D721Med (cell line): ENCODE data around the gene RPF1.
"Not testable (repeated sequence)": the region's sequence is repeated elsewhere in the genome, so short reads cannot be mapped to it uniquely, and the experiment has no call there.

Source experiments
- DNase-seq: peaks from one replicate; pipeline ENCODE4 v3.0.0; 2011; ENCODE audit warnings: low spot score; ENCODE audit not compliant: insufficient read length
- FAIRE-seq: peaks from 2 replicates; lab custom pipeline; 2011; peaks lifted over from hg19 to GRCh38; lab: Jason Lieb, UNC
- TF ChIP-seq, protein P1 (sequence below): IDR thresholded peaks from 2 replicates; pipeline ENCODE4 v1.5.1; 2012; ENCODE audit warnings: mild to moderate bottlenecking, control low read depth; ENCODE audit not compliant: insufficient read depth; ENCODE audit errors: missing control alignments

Gene RPF1

DNA sequence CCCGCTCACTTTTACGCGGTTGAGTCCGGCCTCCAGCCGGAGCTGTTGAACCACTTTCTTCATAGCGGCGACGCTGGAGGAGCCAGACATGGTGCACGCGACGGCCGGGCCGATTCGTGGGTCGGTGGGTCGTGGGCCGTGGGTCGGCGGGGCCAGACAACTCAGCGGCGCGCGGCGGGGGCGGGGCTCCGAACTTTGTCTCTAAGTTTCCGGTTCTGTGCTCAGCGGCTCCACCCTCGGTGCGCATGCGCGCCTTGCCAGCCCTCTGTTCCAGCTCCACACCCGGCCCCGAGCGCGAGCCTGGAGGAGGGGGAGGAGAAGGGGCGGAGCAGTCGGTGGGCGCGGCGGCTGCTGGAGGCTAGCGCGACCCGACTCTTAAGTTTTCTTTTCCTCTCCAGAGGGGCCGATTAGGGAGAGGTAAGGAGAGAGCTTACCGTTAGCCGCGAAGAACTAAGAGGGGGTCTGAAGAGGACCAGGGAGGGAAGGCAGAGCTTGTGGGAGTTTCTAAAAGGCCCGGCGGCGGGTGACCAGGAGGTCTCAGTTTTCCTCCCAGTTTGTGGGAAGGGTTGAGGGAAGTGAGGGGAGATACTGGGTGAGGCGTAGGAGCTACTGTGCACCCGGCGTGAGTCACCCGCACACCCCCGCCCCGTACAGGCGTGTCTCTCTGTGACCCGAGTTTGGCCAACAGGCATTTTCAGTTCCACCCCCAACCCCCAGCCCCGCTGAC lies 27.1 kb downstream of the RPF1 start, which contains the start of the genes GNG5 and SPATA1:
GNG5 (minus strand) TSS at position 580 of the 727 bp plus-strand sequence; CDS start at position 90, 490 bp downstream.
SPATA1 (plus strand) TSS at position 385 of the 727 bp plus-strand sequence. CDS start 9,974 bp downstream, outside the sequence.
- TF ChIP-seq, protein P1, sequence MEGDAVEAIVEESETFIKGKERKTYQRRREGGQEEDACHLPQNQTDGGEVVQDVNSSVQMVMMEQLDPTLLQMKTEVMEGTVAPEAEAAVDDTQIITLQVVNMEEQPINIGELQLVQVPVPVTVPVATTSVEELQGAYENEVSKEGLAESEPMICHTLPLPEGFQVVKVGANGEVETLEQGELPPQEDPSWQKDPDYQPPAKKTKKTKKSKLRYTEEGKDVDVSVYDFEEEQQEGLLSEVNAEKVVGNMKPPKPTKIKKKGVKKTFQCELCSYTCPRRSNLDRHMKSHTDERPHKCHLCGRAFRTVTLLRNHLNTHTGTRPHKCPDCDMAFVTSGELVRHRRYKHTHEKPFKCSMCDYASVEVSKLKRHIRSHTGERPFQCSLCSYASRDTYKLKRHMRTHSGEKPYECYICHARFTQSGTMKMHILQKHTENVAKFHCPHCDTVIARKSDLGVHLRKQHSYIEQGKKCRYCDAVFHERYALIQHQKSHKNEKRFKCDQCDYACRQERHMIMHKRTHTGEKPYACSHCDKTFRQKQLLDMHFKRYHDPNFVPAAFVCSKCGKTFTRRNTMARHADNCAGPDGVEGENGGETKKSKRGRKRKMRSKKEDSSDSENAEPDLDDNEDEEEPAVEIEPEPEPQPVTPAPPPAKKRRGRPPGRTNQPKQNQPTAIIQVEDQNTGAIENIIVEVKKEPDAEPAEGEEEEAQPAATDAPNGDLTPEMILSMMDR = no peak
- FAIRE-seq (no peak), DNase-seq (peak; percentile 75)

DNA sequence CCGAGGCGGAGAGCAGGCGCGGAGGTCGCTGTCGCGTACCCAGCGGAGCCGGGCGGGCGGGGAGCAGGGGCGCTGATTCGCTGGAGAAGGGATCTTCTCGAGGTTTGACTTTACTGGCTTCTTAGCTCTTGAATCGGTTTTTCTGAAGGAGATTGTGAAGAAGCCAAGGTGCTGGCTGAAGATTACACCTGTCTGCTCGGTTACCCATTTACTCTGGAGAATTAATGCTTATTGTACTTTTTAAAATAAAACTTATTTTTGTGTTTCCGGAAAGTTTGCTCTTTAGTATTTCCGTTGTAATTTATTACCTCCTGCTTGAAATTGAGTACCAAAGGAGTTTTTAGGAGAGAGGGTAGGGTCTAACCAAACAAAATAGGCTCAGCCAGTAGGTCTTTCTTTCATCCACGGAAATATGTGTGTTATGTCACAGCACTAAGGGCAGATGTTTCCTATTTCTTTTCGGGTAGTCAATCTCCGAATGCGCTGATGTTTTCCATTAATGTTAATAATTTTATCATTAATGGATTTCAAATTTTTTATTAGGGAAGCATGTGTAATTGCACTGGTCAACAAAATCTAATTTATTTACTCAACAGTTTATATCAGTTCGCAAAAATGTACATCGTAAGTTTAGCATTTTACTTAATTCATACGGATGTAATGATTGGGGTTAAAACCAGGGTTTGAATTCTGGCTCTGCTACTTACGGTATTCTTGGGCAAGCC lies 27.8 kb downstream of the RPF1 start:
- DNase-seq = no peak
- FAIRE-seq = no peak
- TF ChIP-seq, protein P1 = no peak

DNA sequence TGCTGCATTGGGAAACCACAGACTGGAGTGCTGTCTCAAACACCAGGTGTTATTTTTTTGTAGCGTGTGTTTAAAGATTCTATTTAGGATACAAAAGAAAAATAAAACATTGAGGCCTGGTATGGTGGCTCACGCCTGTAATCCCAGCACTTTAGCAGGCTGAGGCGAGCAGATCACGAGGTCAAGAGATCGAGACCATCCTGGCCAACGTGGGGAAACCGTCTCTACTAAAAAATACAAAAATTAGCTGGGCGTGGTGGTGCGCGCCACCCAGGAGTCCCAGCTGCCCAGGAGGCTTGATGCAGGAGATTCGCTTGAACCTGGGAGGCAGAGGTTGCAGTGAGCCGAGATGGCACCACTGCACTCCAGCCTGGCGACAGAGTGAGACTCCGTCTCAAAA lies 28.8 kb downstream of the RPF1 start:
- not testable (repeated sequence) for DNase-seq, FAIRE-seq

DNA sequence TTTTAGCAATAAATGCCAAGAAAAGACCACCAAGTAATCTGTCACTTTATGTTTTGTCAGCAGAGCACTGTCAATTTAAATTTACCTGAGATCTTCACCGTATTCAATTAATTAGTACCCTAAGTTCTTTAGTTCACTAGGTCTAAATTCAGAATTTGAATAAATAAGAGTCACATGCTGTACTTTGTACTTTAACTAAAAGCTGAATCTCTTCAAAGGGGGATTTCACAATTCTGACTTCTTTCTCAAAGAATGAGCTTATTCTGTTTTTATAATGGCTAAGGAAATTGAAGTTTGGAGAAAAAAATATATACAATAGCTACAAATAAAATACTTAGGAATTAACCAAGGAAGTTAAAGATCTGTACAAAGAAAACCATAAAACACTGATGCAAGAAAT lies 29.4 kb downstream of the RPF1 start:
- TF ChIP-seq, protein P1 = no peak
- FAIRE-seq (no peak), DNase-seq (no peak)

DNA sequence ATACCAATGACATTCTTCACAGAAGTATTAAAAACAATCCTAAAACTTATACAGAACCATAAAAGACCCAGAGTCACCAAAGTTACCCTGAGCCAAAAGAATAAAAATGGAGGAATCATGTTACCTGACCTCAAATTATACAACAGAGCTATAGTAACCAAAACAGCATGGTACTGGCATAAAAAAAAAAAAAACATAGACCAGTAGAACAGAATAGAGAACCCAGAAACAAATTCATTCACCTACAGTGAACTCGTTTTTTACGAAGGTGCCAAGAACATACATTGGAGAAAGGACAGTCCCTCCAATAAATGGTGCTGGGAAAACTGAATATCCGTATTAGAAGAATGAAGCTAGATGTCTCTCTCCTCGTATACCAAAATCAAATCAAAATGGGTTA lies 30.0 kb downstream of the RPF1 start:
- no peak for FAIRE-seq
- no peak for DNase-seq
- TF ChIP-seq, protein P1 = no peak

DNA sequence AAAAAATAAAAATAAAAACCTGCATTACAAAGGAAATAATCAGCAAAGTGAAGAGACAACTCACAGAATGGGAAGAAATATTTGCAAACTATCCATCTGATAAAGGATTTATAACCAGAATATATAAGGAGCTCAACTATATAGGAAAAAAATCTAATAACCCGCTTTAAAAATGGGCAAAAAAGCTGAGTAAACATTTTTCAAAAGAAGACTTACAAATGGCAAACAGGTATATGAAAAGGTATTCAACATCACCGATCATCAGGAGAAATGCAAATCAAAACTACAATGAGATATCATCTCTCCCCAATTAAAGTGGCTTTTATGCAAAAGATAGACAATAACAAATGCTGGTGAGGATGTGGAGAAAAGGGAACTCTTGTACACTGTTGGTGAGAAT lies 31.1 kb downstream of the RPF1 start:
- DNase-seq (no peak), FAIRE-seq (no peak)
- TF ChIP-seq, protein P1 = no peak

DNA sequence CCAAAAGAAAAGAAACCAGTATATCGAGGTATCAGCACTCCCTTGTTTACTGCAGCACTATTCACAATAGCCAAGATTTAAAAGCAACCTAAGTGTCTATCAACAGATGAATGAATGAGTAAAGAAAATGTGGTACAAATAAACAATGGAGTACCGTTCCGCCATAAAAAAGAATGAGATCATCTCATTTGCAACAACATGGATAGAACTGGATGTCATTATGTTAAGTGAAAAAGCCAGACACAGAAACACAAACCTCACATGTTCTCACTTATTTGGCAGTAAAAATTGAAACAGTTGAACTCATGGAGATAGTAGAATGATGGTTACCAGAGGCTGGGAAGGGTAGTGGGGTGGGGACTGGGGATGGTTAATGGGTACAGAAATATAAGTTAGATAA lies 31.6 kb downstream of the RPF1 start:
- TF ChIP-seq, protein P1 = no peak
- DNase-seq = no peak
- no peak for FAIRE-seq
